Mucosa of descending colon (tissue), 3 donors: Measurements from ENCODE around the gene TMEM181. TPM values are rescaled to one million over a fixed set of nuclear protein-coding genes. Genes with fewer than 3 reads are reported as not detected.

Experiments
- ATAC-seq: fragments of 200-7000 bp; cut with Tn5 transposase; one replicate; pipeline ENCODE4 v1.9.1; 2020; ENCODE audit warnings: mild to moderate bottlenecking, moderate library complexity
- DNase-seq, 3 donors: peaks; one replicate each; pipeline ENCODE4 v3.0.0-alpha.2; 2020
- H3K36me3 ChIP-seq: fragments of 200-600 bp; one replicate; pipeline ENCODE4 v1.8.0; 2021; ENCODE audit warnings: low read depth, mild to moderate bottlenecking
- H3K4me1 ChIP-seq: fragments of 200-600 bp; one replicate; pipeline ENCODE4 v1.8.0; 2021; ENCODE audit warnings: low read depth, mild to moderate bottlenecking
- H3K4me3 ChIP-seq: fragments of 200-600 bp; one replicate; pipeline ENCODE4 v1.8.0; 2021; ENCODE audit warnings: mild to moderate bottlenecking
- H3K9me3 ChIP-seq: fragments of 200-600 bp; one replicate; pipeline ENCODE4 v1.8.0; 2021; ENCODE audit warnings: mild to moderate bottlenecking
- intact Hi-C, 2 donors: fragments of 100-400 bp; cut with DNase I in 1 of 2; cut with micrococcal nuclease in 1 of 2; formaldehyde crosslinking; loops; one replicate each; pipeline versions ENCODE4 v1.11.0 to v1.11.1; 2022; cut with DNase I, micrococcal nuclease
- total RNA-seq, 3 donors: library from RNA; stranded (reverse); fragmentation: NEBNext Ultra II Directional in 2 of 3; extraction: Animal tissue kit (Norgen Biotek cat#: 25700) in 2 of 3; gene quantifications; one replicate each; pipeline versions ENCODE4 v1.2.1 to v1.2.4, GENCODE V29; 2021 to 2023
- TF ChIP-seq, protein P1 (sequence below): fragments of 200-600 bp; IDR thresholded peaks from one replicate; pipeline ENCODE4 v1.8.0; 2022; ENCODE audit warnings: antibody characterized with exemption, mild to moderate bottlenecking
- donor health status: DM: no; HTN: no; CAD: no; lungs with moderate emphysema.
- donor health status: DM: no; HTN: no; CAD: no.
- donor health status: DM: no; HTN: yes; CAD: no.

The TMEM181 gene
- total RNA-seq, 3 donors from 2014 or later = 35.7 to 47.8 (median 39.4) TPM

GRCh38 chr6:158624684-158625682 is 65.1 kb downstream of the TMEM181 start:
- peaks cover 3% of the 10 kb centered on the region for H3K4me1 ChIP-seq
- intact Hi-C loops = no loop called here
- no peak overlapping the region for H3K4me3 ChIP-seq
- TF ChIP-seq, protein P1, sequence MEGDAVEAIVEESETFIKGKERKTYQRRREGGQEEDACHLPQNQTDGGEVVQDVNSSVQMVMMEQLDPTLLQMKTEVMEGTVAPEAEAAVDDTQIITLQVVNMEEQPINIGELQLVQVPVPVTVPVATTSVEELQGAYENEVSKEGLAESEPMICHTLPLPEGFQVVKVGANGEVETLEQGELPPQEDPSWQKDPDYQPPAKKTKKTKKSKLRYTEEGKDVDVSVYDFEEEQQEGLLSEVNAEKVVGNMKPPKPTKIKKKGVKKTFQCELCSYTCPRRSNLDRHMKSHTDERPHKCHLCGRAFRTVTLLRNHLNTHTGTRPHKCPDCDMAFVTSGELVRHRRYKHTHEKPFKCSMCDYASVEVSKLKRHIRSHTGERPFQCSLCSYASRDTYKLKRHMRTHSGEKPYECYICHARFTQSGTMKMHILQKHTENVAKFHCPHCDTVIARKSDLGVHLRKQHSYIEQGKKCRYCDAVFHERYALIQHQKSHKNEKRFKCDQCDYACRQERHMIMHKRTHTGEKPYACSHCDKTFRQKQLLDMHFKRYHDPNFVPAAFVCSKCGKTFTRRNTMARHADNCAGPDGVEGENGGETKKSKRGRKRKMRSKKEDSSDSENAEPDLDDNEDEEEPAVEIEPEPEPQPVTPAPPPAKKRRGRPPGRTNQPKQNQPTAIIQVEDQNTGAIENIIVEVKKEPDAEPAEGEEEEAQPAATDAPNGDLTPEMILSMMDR = no peak
- ATAC-seq (no peak), DNase-seq (no peak)
- H3K9me3 ChIP-seq = no peaks in the 10 kb centered on the region
- H3K36me3 ChIP-seq = peaks cover 6% of the 10 kb centered on the region

DNA sequence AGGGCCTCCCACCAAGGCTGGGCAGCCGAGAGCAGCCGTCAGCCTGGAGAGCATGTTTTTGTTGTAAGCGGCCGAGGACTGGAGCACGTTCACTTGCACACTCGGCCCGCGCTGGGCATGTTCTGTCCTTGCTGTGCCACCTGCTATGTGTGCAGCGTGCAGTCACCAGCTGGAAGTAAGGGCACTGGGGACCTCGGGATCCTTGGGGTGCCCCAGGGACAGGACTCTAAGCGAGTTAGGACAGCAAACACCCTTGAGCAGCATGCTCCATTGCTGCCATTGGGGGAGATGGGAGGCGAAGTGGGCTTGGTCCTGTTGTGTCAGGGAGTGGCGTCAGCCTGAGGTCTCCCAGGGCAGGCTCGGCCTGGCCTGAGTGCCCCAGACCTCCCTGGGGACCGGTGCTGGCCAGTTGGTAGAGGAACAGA is 66.0 kb downstream of the TMEM181 start:
- no peak for ATAC-seq
- intact Hi-C loops = no loop called here
- H3K4me3 ChIP-seq = no peak overlapping the region
- no peak for DNase-seq
- peaks cover 12% of the 10 kb centered on the region for H3K4me1 ChIP-seq
- peaks cover 5% of the 10 kb centered on the region for H3K36me3 ChIP-seq
- TF ChIP-seq, protein P1 = no peak
- no peaks in the 10 kb centered on the region for H3K9me3 ChIP-seq

- Histone ChIP-seq H3K36me3 (no peaks in the 10 kb centered on the region), H3K9me3 (no peaks in the 10 kb centered on the region), H3K4me1 (peaks cover 18% of the 10 kb centered on the region), H3K4me3 (no peak overlapping the region)
- TF ChIP-seq, protein P1 = no peak
- intact Hi-C loops = no loop called here
- DNase-seq (no peak), ATAC-seq (no peak)
Observed at GRCh38 chr6:158626360-158627167, 66.7 kb downstream of the TMEM181 start.

DNA sequence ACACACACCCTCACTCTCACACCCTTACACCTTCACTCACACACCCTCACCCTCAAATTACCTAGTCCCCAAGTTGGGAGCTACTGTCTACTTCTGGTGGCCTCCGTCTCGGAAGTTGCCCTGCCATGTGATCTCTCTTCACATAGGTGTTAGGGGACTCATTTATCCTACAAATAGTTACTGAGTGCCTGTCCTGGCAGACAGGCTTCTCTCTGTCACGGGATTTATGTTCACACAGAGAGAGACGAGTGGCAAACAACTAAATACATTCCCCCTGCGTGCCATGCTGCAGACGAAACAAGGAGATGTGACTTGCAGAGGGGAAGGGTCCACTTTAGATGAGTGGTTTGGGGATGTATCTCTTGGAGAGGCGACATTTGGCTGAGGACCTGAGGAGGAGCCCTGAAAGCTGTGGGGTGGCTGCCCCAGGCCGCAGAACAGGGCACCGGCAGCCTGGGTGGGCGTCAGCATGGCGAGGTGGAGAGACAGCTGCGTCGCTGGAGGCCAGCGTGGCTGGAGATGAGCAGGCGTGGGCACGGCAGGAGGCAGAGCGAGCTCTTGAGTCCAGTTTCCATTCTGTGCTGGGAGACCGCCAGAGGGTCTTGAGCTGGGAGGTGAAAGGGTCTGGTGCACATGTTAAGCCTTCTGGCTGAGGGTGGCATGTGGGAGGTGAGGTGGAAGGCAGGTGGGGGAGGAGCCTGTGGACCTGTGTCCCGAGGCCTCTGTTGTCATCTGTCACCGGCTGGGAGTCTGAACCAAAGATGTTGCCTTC is 67.5 kb downstream of the TMEM181 start:
- TF ChIP-seq, protein P1 = no peak
- no peaks in the 10 kb centered on the region for H3K36me3 ChIP-seq
- H3K4me3 ChIP-seq = no peak overlapping the region
- H3K9me3 ChIP-seq = no peaks in the 10 kb centered on the region
- intact Hi-C loops = no loop called here
- DNase-seq (no peak), ATAC-seq (no peak)
- H3K4me1 ChIP-seq = peaks cover 24% of the 10 kb centered on the region

DNA sequence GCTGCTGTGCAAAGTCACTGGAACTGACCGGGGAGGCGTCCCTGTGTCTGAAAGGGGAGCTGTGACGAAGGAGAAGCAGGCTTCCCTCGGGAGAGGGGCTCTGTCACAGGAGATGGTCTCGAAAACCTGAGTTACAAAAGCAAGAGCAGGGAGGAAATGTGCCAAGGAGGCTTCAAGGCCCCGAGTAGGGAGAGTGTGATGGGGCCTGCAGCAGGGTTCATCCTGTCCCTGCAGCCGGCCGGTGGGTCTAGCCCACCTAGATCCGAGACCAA is 68.0 kb downstream of the TMEM181 start:
- H3K36me3 ChIP-seq = no peaks in the 10 kb centered on the region

More for the DNA sequence above, 68.0 kb downstream of the TMEM181 start:
- Histone ChIP-seq H3K4me1 (peaks cover 26% of the 10 kb centered on the region), H3K9me3 (no peaks in the 10 kb centered on the region), H3K4me3 (no peak overlapping the region)
- intact Hi-C loops = no loop called here
- TF ChIP-seq, protein P1 = no peak
- ATAC-seq (no peak), DNase-seq (no peak)
